ENCODE measurements around the gene TMEM60.

The TMEM60 gene

GRCh38 chr7:77800730-77801129, 2.5 kb upstream of the TMEM60 start:
- no peak overlapping the region for H3K4me3 ChIP-seq (ENCODE audit: control insufficient read depth, low read depth, low read length)
- TF ChIP-seq CTCF (IDR thresholded peaks at IDR 0.05; ENCODE audit: control insufficient read depth, insufficient read depth, low read depth, low read length, missing control alignments), result no peak
- DNase-seq (ENCODE audit: low read depth), result no peak

- TF ChIP-seq CTCF (IDR thresholded peaks at IDR 0.05; ENCODE audit: control insufficient read depth, insufficient read depth, low read depth, low read length, missing control alignments), result no peak
- DNase-seq (ENCODE audit: low read depth), result no peak
- no peak overlapping the region for H3K4me3 ChIP-seq (ENCODE audit: control insufficient read depth, low read depth, low read length)
Measured at GRCh38 chr7:77800158-77800557, 1.9 kb upstream of the TMEM60 start.

GRCh38 chr7:77799078-77799964, 1.1 kb upstream of the TMEM60 start:
- TF ChIP-seq CTCF (IDR thresholded peaks at IDR 0.05; ENCODE audit: control insufficient read depth, insufficient read depth, low read depth, low read length, missing control alignments), result no peak
- H3K4me3 ChIP-seq (ENCODE audit: control insufficient read depth, low read depth, low read length), result peak overlapping the region; percentile 88
- no peak for DNase-seq (ENCODE audit: low read depth)

GRCh38 chr7:77797734-77798393, 370 bp downstream of the TMEM60 start:
- DNase-seq (ENCODE audit: low read depth), result no peak
- peak overlapping the region; percentile 73 for H3K4me3 ChIP-seq (ENCODE audit: control insufficient read depth, low read depth, low read length)

GRCh38 chr7:77796960-77797359, 1.3 kb downstream of the TMEM60 start:
- TF ChIP-seq CTCF (IDR thresholded peaks at IDR 0.05; ENCODE audit: control insufficient read depth, insufficient read depth, low read depth, low read length, missing control alignments), result no peak
- DNase-seq (ENCODE audit: low read depth), result no peak
- peak overlapping the region; percentile 73 for H3K4me3 ChIP-seq (ENCODE audit: control insufficient read depth, low read depth, low read length)

More at GRCh38 chr7:77797734-77798393, 370 bp downstream of the TMEM60 start:
- no peak for TF ChIP-seq CTCF (IDR thresholded peaks at IDR 0.05; ENCODE audit: control insufficient read depth, insufficient read depth, low read depth, low read length, missing control alignments)

- no peak overlapping the region for H3K4me3 ChIP-seq (ENCODE audit: control insufficient read depth, low read depth, low read length)
- TF ChIP-seq CTCF (IDR thresholded peaks at IDR 0.05; ENCODE audit: control insufficient read depth, insufficient read depth, low read depth, low read length, missing control alignments), result no peak
- DNase-seq (ENCODE audit: low read depth), result no peak
Measured at GRCh38 chr7:77796109-77796508, 2.1 kb downstream of the TMEM60 start.

Measured in AG09309 (cell line).